Breast epithelium (tissue), 3 donors: ENCODE results near the gene PTH1R.

Experiments
- POLR2A ChIP-seq: fragments of 450-650 bp; IDR thresholded peaks from one replicate; pipeline ENCODE4 v1.6.1; 2016; ENCODE audit warnings: antibody characterized with exemption, mild to moderate bottlenecking, moderate library complexity
- POLR2AphosphoS5 ChIP-seq, 3 donors: sonication (generic); formaldehyde crosslinking; IDR thresholded peaks; one replicate each; pipeline ENCODE4 v1.6.1; 2017; ENCODE audit warnings: antibody characterized with exemption in 3 of 3
- TF ChIP-seq, protein P1 (sequence below), 3 donors: fragments of 450-650 bp; IDR thresholded peaks; one replicate each; pipeline ENCODE4 v1.5.1; 2016 to 2017; ENCODE audit warnings: antibody characterized with exemption in 3 of 3, mild to moderate bottlenecking in 3 of 3, moderate library complexity in 3 of 3

DNA sequence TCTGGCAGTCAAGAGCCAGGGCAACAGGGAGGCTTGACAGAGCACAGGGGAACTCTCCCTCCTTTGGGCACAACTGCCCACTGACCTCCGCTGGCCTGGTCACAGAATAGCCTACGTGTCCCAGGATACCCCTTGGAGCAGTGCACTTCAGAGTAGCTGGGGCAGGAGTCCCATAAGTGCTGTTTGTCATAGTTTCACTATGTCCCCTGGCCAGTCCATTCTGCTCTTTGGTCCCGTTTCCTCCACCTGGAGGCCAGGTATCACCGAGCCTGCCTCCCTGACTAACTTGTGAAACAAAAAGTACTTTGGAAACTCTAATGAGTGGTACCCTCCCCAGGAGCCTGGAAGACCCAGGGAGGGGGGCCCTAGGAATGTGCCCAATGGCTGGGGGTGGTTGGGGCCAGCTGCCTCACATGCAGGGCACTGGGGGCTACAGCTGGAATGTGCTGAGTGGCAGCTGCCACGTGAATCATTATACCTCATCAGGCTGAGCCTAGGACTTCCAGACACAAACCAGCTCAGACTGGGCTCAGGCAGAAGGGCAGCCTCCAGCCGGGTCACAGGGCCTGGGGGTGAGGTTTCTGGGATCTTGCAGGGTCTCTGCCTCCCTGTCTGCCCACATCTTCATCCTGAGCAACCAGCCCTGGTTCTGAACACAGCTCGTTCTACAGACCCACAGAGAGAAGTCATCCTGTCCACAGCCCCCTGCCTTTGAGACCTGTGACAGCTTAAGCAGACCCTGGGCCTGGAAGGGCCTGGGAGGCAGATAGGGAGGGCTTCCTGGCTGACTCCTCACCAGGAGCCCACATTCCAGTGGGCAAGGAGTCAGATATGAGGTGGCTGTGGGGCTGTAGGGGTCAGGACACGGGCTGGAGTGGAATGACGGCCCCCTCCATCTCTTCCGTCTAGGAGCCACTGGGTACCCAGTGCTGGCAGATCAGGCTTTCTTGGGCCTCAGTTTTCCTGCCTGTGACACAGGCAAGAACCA is 914 bp upstream of the PTH1R start:
- TF ChIP-seq POLR2A = no peak
- TF ChIP-seq, protein P1, sequence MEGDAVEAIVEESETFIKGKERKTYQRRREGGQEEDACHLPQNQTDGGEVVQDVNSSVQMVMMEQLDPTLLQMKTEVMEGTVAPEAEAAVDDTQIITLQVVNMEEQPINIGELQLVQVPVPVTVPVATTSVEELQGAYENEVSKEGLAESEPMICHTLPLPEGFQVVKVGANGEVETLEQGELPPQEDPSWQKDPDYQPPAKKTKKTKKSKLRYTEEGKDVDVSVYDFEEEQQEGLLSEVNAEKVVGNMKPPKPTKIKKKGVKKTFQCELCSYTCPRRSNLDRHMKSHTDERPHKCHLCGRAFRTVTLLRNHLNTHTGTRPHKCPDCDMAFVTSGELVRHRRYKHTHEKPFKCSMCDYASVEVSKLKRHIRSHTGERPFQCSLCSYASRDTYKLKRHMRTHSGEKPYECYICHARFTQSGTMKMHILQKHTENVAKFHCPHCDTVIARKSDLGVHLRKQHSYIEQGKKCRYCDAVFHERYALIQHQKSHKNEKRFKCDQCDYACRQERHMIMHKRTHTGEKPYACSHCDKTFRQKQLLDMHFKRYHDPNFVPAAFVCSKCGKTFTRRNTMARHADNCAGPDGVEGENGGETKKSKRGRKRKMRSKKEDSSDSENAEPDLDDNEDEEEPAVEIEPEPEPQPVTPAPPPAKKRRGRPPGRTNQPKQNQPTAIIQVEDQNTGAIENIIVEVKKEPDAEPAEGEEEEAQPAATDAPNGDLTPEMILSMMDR (IDR thresholded peaks at IDR 0.05) = no peak
- TF ChIP-seq POLR2AphosphoS5 (IDR thresholded peaks at IDR 0.05) = no peak
